GM18508 (cell line): ENCODE results near the gene SLC24A4.

Experiments
- ATAC-seq: cut with Tn5 transposase; IDR thresholded peaks from one replicate; pipeline ENCODE4 v1.9.1; 2021; ENCODE audit warnings: moderate number of reproducible peaks; ENCODE audit not compliant: insufficient read depth, unreplicated experiment

Gene SLC24A4

DNA sequence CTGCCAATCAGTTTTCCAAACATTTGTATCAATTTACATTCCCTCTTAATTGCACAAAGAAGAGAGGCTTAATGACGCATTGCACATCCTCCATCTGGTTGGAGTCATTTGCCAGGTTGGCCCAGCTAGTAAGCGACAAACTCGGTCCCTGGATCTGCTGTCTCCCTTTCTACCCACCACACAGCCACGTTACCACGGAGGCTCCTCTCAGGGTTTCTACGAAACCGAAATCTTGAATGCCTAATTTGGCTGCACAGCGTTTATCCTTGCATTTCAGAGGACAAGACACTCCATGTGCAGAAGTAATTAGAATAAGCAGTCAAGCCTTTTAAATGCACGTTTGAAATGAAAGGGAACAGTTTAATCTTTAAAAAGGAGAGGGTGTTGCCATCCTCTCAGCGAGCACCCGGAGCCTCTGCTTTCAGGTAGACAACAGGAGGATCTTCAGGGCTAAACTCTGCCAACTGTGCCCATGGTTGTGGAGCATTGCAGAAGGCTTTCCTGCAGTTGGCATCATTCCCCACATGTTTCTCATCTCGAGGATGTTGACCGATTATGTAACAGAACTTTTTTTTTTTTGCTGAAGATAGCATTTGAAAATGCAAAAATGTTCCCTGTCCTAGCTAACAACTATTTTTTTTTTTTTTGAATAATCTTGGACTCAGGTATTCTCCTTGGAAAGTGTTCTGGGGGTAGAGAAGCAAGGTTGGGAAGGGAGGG lies 37.8 kb downstream of the SLC24A4 start:
- ATAC-seq, result no peak

DNA sequence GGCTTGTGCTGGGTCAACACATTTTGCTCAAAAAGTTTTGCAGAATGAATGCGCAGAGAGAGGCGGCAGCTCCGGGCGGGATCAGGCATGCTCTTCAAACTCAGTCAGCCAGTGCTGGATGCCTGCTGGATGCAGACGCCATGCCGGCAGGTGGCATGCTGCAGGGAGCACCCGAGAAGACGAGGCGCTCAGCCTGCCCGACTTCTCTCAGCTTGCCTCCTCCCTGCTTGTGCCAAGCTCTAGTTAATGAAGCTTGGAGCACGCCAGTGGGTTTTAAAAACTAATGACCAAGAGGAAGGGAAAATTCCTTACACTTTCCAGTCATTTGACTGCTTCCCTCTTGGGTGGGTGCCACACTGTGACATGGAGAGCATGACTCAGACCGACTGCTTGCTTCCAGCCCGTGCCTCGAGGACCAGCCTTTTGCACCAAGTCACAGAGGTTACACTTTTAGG lies 39.8 kb downstream of the SLC24A4 start:
- no peak for ATAC-seq

DNA sequence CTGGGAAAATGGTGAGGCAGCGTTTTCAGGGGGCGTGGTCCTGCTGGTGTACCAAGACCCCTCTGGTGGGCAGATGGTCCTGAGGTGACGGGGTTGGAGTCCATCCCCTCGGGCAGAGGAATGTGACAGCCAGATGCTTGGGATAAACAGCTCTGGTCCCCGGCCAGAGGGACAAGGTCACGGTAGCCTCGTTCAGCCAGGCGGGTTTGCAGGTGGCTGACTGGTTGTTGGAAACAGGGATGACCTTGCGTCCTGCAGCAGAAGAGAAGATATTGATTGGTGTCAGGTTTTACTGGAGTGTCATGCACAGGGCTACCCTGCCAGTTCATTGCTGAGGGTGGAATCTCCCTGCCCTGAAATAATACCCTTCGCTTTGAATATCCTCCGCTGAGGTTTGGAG lies 43.3 kb downstream of the SLC24A4 start:
- ATAC-seq, result no peak

DNA sequence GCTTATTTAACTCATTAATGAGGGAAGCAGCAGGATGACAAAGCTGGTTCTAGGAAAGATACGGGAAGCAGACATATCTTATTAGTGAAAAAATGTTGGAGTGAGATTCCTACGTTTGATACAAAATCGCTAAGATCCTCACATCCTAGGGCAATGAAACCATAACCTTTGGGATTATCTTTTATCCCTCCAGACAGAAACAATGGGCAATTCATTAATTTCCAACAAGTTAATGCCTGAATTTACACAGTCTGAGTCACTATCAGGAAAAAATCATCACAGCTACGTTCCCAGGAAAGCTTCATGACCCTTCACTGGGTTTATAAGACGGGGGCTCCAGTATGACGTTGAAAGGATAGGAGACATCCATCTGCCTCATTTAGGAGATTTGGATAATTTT lies 45.0 kb downstream of the SLC24A4 start:
- no peak for ATAC-seq

DNA sequence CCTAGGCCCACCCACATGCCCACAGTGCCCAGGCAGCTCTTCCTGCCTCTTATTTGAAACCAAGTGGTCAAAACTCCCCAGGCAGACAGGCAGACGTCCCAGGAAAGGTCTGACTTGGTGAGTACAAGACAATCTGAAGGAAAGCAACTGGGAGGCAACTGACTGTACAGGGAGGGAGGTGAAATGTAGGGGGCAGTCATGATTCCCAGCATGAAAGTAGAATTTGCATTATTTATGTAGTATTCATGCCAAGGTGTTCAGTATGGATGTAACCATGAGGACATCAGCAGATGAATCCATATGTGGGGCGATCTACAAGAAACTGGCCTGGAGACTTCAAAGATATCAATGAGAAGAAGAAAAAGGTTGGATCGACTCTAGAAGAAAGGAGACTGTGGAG lies 46.1 kb downstream of the SLC24A4 start:
- ATAC-seq, result no peak

DNA sequence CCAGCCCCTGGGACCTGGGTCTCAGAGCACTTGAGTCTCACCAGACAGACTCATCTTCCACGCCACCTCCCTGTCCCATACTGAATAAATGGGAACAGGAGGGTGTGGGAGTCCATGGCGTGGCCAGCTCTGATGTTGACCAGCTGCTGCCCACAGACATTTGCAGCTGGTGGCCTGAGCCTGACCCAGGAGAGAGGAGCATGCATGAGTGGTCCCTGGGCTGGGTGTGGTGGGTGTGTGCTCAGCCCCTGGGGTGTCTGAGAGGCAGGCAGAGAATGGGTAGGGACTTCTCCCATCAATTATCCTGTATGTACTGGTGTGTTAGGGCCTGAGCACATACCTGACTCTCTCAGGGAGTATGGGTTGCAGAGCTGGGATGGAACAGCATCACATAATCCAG lies 49.3 kb downstream of the SLC24A4 start:
- no peak for ATAC-seq

DNA sequence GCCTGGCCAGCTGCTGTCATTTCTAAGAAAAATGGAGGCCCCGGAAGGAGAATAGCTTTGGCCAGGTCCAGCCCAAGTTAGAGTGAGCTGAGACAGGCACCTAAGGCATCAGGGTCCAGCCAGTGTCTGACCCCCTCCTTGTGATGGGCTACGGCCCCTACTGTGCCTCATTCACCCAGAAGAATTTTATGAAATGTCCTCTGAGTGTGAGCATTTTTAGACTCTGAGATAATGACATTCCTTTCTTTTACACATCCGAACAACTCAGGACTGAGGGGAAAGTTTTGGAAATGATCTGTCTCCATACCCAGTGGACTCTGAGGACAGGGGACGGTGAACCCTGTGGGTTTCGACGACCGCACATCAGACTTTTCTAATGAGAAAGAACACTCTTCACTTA lies 50.4 kb downstream of the SLC24A4 start:
- no peak for ATAC-seq

DNA sequence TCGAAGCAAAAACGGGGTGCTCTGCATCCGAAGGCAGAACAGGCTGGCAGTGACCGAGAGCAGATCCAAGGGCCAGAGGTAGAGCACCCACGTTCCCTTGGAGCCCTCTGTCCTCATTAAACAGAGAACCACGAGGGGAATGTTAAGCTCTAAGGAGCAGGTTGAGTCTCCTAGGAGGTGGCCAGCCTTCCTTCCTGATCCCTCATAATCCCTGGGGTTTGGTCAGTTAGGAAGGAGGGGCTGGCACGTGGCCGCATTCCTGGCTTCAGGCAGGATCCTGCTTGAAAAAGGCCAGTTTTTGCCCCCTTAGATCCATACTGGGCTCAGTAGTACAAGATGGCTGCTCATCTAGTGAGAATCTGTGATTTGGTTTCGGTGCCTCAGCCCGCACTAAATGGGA lies 57.2 kb downstream of the SLC24A4 start:
- no peak for ATAC-seq

DNA sequence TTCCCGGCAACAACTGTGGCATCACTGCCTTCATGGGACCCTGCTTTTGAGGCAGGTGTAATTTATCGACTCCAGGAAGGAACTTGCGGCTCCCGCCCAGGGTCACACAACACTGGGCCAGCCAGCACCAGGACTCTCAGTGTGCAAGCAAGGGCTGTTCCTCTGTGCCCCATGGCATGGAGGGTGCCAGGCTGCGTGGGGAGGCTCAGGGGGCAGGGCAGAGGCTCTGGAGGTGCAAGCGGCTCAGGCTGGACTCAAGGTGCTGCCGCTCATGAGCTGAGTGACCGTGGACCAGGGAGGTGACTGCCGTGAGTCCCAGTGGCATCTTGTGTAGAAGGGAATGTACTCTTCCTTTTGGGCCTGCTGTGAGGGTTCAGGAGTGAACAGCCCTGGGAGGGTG lies 57.6 kb downstream of the SLC24A4 start:
- no peak for ATAC-seq

DNA sequence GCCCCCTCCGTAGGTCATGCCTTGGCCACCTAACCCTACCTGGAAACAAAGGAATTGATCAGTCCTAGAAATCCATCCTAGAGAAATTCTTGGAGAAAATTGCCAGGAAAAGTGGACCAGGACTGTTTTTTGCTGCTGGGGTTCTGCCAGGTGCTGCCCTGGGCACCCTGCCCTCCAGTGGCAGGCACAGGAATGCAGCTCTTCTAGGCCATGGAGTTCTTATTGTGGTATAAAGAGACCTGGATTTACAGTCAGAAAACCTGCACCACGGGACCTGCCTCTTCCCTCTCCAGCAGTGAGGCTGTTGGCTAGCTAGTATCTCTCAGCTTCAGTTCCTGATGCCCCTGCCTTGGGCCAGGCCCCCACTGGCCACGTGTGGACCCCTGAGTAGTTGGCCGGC lies 59.7 kb downstream of the SLC24A4 start:
- ATAC-seq, result no peak

DNA sequence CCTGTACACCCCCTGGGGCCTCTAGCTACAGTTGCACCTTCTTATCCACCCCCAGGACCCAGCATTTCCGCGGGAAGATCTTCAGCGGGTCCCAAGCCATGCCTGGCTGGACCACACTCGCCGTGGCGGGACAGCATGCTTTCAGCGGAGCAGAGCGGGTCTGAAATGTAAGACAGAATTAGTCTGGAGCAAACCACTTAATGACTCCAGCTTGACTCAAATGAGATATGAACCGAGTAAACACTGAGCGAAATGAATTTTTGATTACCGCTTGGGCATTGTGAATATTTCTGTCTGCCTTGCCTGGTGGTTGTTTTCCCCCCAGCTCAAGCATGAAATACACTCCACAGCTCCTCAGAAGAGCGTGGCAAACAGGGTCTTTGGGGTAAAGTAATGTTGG lies 60.8 kb downstream of the SLC24A4 start:
- no peak for ATAC-seq

DNA sequence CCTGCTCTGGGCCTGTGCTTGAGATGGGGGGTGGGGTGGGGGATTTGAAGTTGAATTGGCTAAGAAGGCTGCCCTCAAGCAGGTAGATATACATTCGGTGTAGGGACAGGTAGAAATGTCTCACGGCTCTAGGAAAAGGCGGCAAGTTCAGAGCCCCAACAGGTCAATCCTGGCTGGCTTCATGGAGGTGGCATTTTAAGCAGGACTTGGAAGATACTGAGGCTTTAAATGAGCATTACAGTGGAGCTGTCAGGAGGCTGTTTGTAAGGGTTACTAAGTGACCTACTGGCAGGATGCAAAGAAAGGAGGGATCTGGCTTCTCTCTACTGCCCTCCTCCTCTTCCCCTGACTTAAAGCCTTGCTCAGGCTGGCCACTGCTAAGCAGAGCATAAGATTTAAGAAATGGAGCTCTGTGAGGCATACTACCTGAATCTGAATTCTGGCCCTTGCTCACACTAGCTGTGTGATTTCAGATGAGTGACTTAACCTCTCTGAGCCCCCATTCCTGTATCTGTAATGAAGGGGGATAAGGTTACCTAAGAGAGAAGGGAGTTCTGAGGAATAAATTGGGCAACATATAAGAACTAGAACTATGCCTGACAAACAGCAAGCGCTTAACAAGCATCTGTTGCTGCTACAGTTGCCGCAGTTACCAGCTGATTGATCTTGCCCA lies 61.6 kb downstream of the SLC24A4 start:
- ATAC-seq, result no peak

DNA sequence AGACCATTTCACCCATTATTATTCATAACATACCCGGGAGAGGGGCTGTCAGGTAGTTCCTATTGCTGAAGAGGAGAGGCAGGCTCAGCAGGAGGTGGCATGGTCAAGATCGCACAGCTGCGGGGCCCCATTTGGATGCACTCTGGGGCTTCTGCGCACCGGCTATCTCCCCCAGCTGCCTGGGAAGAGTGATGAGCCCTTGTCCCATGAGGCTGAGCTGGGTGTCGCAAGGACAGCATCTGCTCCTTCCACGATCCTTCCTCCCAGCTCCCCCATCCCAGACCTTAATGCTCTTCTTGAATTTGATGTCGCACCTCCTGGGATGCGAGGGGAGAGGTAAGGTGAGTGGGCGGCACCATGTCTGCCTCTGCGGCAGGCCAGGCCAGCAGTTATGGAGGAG lies 62.6 kb downstream of the SLC24A4 start:
- ATAC-seq, result no peak

DNA sequence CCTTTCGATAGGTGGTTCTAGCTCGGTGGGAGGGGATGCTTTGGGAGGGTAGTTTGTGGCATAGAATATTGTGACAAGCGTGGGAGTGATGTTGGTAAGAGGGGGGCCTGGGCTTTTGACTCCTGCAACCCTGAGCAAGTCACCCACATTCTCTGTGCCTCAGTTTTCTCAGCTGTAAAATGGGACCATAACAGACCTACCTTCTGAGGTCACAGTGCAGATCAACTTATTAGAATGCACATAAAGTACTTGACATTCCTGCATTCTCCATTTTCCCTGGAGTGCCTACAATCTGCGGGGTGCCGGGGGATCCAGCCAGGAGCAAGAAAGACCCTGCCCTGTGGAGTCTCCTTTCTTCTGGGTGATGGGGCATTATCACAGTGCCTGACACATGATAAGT lies 63.2 kb downstream of the SLC24A4 start:
- ATAC-seq, result no peak

DNA sequence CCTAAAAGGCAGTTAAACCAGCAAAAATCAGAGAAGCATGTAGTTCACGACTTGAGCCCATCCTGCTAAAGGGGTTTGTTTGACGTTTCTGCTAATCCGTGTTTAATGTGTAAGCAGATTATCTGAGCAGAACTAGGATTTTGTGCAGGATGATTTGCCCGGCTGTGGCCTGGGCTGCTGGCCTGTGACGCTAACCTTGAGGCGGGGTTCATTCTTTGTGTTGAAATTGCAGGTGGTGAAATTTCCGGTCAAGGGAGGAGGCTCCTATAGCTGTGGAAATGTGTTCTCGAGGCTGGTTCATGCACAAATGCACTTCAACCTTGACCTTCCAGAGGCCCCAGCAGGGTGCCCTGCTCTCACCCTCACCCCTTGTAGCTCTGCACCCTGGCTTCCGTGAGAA lies 63.7 kb downstream of the SLC24A4 start:
- no peak for ATAC-seq

DNA sequence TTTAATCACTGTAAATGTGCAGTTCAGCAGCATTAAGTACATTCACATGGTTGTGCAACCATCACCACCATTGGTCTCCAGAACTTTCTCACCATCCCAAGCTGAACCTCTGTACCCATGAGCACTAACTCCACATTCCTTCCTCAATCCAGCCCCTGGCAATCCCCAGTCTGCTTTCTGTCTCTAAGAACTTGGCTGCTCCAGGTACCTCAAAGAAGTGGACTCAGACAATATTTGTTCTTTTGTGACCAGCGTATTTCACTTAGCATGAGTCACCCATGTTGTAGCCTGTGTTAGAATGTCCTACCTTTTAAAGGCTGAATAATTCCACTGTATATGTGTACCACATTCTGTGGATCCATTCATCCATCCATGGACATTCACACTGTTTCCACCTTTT lies 64.6 kb downstream of the SLC24A4 start:
- ATAC-seq, result no peak

DNA sequence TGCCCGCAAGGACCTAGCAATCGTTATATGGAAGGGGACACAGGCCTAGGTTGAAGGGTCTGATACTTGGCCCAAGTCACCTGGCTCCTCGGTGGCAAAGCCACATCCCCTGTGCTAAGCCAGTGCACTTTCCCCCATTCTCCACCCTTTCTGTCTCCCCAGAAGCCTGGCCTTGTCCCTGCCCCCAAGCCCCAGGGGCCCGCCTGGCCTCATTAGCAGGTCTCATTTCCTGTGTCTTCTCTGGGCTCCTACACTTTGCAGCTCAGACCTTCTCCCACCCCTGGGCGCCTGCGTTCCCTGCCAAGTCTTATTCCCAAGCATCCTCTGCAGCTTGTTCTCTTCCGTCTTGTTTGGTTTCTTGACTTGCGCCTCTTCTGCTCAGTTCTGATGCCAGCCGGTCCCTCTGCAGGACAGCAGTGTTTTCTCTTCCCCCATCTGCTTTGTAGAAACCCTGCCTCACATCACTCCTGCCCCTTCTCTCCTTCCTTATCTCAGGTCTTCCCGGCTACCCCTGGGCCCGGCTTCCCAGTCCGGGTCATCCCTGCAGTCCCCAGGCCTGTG lies 66.7 kb downstream of the SLC24A4 start:
- no peak for ATAC-seq

DNA sequence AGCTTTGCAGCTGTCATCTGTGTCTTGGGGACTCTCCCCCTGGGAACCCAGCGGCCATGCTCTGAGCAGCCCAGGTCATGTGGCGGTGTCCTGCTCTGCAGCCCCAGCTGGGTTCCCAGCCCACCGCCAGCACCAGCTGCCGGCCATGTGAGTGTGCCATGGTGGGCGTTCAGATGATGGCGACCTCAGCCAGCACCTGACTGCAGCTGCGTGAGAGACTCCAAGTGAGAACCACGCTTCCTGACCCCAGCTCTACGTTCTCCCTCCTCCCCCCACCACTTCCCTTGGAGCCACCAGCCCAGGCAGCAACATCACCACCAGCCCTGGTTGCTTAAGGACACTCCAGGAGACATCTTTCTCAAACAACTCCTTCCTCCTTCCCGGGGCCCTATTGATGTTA lies 68.8 kb downstream of the SLC24A4 start:
- ATAC-seq, result no peak

DNA sequence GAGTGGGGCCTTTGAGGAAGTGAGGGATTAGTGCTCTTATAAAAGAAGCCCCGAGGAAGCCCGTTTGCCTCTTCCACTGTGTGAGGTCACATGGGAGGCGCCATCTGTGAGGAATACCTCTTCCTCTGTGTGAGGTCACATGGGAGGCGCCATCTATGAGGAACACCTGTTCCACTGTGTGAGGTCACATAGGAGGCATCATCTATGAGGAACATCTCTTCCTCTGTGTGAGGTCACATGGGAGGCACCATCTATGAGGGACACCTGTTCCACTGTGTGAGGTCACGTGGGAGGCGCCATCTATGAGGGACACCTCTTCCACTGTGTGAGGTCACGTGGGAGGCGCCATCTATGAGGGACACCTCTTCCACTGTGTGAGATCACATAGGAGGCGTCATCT lies 69.7 kb downstream of the SLC24A4 start:
- ATAC-seq, result no peak

DNA sequence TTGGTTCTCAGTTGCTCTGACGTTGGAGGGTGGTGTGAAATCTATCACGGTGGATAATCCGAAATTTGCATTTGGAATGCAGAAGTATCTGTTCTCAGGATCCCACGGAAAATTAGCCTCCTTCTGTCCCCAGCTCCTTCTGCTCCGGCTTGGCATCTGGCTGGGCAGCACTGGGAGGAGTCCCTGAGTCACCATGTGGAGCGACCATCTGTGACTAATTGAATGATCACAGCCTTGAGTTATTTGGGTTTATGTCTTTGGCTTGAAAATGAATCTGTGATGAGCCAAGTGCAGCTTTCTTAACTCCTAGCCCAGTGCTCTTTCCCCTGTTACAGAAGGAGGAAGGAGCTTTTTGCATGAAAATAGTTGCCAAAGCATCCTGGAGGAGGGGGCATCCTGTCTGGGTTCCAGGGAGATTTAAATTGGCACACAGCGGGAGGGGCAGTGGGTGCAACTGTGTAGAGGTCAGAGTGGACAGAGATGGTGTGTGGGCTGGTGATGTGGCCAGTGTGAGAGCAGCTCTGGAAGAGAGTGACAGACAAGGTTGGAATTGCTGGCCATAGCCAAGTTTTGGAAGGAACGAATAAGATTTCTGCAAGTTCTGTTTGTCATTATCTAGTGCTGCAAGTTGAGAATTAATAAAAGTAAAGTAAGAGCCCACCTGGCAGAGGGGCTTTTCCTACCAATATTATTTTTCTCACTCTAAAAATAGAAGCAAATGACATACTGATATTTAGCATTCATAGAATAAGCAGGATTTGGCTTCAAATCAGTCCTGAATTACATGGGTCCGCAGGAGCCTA lies 74.4 kb downstream of the SLC24A4 start:
- ATAC-seq, result no peak

DNA sequence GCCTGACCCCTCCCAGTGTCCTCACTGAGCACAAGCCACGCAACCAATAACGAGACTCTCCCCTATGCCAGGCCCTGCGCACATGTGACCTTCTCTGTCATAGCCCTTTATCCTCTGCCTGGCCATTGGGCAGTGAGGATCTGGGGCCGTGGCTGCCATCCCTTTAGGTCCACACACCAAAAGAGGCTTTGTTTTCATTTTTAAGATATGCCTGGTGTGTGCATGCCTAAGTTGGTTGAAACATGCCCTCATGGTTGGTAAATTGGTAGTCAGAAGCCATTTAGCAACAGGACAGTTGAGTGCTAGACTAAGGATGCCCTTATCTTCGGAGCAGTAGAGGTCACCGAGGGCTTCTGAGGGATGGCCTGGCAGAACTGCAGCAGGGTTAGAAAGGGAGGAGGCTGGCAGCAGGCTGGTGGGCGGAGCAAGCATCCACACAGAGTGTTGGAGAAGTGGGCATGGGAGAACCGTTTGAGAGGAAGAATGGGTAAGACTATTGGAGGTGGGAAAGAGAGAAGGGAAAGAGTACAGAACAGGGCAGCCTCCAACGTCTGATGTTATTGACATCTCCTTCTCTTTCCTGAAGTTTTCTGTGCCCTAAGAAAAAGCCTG lies 75.1 kb downstream of the SLC24A4 start:
- no peak for ATAC-seq
